ENCODE data around the gene CDC42EP3.

CDC42EP3 gene

GRCh38 chr2:37671009-37671815 is at the start of gene CDC42EP3:
Gene CDC42EP3, minus strand, starts transcription at chr2:37671642. Its CDS starts 25,055 bp downstream, at chr2:37646587.
- no peak for FAIRE-seq

DNA sequence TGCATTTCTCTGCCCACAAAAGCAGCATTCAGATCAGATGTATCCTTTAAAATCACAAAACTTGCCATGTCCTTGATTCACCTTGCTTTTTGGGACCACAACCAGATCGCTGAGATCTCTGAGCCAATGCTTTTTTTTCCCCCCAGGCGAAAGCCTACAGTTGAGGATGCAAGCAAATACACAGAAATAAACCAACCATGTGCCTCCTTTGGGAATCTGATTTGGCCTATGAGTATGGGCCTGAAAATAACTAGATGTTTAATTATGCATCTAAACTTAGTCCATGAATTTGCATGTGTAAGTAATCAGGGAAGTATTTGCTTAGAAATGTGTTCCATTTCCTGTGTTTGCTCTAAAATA is 49.7 kb upstream of the CDC42EP3 start:
- no peak for FAIRE-seq

DNA sequence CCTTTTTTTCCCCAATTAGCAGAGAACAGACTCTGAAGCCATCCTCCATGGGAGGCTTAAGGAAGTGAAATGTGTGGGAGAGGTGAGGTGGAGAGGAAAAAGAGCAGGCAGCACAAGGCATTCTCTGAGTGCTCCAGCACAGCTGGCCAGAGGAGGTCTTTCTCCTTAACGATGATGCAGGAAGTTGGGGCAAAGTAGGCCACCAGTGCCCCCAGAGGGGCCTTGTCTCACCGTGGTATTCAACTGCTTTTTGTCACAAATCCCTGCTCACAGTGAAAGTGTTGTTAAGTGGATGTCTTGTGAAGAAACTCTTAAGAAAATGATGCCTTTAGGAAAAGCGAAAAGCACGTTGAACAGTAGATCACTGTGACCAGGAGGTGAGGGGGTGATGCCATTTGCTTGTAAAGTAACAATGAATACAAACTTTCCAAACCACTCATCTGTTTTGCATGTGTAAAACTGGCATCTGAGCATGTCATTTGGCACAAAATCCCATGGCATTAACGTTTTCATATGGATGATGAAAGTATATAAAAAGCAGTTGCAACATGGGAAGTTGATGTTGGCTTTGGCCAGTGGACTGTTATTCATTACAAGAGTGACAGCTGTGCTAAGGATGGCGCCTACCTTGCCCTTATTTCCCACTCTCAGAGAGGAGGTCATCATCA is 49.2 kb upstream of the CDC42EP3 start:
- no peak for FAIRE-seq

DNA sequence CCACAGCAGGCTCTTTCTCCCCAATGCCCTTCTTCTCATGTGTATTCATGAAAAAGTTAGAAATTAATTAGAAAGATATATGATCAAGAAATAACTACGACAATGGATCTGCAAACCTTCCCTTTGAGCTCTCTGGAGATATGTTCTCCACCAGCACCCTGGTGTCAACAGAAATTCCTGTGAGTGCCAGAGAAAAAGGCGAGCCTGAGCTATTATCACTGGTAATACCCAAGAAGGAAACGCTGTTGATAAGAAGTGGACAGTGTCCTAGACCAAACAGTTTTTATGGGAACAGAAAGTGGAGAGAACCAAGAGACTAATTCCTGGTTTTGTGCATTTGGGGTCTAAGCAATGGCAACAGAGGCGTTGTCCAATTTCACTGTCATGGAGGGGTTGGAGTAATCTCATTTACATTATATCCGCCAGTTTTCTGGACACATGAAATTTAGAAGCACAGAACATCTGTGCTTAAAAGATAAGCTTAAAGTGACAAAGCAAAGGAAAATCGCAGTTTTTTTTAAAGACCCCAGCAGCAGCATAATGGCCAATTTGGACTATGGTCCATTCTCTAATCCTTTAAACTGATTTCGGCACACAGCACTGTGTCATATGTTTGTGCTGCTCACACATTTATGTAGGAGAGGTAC is 47.2 kb upstream of the CDC42EP3 start:
- no peak for FAIRE-seq

DNA sequence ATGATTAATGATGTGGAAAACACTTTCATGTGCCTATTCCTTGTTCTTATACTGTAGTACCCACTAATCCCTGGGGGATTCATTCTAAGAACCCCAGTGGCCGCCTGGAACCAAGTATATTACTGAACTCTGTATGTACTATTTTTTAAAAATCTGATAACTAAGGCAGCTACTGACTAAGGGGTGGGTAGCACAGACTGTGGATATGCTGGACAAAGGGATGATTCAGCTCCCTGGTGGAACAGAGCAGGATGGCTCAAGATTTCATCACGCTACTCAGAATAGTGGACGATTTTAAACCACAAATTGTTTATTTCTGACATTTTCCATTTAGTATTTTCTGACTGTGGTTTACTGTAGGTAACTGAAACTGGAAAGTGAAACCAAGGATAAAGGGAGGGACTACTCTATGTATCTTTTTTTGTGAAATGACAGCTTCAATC is 41.8 kb upstream of the CDC42EP3 start:
- FAIRE-seq, result no peak

- no peak for FAIRE-seq
Measured at GRCh38 chr2:37711831-37712230, 40.4 kb upstream of the CDC42EP3 start.

DNA sequence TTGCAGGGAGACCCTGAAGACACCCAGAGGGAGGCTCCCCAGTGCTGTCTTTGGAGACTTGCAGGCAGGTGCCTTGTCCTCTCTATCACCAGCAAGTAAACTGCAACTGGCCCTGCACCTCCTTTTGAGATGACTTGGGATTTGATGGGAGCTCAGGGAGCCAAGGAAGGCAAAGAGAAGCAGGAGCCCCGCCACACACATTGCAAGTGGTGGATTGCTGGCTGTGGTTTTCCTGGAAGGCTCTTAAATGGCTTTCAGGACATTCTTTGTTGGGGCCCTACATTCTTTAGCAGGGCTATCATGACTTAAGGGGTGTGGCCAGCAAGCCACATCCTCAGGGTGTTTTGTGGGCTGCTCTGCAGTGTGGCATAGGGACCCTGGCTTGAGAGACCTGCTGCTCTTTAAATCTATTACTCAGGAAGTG is 39.9 kb upstream of the CDC42EP3 start:
- FAIRE-seq, result no peak

GRCh38 chr2:37709111-37709510 is 37.7 kb upstream of the CDC42EP3 start:
- FAIRE-seq, result no peak

GRCh38 chr2:37708146-37708545 is 36.7 kb upstream of the CDC42EP3 start:
- no peak for FAIRE-seq

DNA sequence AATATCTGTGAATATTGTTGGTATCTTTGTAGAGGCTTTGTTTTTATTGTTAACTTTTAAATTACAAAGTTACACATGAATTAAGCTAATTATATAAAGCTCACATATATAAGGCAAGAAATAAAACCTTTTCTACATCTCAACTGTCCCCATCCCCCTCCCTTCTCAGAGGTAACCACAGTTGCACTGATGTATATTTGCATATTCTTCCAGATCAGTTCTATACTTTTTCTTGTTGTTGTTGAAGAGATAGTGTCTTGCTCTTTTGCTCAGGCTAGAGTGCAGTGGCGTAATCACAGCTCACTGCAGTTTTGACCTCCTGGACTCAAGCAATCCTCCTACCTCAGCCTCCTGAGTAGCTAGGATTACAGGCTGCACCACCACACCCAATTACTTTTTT is 36.0 kb upstream of the CDC42EP3 start:
- FAIRE-seq, result no peak

GRCh38 chr2:37706334-37707183 is 35.1 kb upstream of the CDC42EP3 start:
- no peak for FAIRE-seq

GRCh38 chr2:37705191-37705590 is 33.7 kb upstream of the CDC42EP3 start:
- no peak for FAIRE-seq

GRCh38 chr2:37698931-37699481 is 27.6 kb upstream of the CDC42EP3 start:
- FAIRE-seq, result no peak

- FAIRE-seq, result no peak
Measured at GRCh38 chr2:37695336-37695735, 23.9 kb upstream of the CDC42EP3 start.

- no peak for FAIRE-seq
Measured at GRCh38 chr2:37692711-37693110, 21.3 kb upstream of the CDC42EP3 start.

DNA sequence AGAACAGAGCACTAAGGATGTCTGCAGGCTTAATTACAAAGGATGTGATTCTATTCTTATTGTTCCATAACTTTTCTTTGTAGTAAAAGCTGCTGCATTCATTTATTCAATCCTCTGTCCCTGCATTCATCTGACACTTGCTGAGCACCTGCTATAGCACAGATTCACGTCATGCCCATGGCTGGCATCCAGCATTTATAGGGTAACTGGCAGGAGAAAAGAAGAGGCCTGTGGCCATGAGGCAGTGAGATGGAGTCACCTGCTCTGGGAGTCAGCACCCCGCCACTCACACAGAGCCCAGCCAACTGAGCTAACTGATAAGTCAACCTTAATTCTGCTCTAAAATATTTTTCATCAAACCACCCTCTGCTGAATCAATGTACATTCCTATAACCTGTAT is 18.3 kb upstream of the CDC42EP3 start:
- FAIRE-seq, result no peak

DNA sequence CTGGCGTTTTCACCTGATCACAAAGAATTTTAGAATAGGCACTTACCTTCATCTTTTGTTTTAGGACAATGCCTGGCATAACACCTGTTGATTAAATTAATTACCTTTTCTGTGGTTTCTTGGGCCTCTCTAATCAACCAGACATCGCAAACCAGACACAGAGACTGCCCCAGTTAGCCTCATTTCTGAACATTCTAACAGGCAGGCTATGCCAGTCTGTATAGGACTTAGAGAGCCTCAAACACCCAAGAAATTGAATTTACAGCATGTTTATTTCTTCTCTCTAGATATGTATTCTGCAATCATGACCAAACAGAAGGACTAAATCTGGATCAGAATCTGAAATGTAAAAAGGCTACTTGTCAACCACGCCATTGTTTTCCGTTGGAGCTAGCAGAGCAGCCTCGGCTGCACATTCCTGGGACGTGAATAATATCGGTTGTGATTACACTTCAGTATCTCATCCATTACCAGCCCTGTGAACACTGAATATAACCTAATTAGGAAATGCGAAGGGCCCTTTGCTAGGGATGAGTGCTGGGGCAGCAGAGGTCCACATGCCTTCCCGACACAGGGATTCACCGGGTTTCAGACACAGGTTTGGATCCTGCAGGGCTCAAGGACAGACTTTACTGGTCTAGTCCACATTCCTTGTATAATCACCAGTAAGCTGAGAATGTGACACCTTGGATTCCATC is 17.5 kb upstream of the CDC42EP3 start:
- no peak for FAIRE-seq

DNA sequence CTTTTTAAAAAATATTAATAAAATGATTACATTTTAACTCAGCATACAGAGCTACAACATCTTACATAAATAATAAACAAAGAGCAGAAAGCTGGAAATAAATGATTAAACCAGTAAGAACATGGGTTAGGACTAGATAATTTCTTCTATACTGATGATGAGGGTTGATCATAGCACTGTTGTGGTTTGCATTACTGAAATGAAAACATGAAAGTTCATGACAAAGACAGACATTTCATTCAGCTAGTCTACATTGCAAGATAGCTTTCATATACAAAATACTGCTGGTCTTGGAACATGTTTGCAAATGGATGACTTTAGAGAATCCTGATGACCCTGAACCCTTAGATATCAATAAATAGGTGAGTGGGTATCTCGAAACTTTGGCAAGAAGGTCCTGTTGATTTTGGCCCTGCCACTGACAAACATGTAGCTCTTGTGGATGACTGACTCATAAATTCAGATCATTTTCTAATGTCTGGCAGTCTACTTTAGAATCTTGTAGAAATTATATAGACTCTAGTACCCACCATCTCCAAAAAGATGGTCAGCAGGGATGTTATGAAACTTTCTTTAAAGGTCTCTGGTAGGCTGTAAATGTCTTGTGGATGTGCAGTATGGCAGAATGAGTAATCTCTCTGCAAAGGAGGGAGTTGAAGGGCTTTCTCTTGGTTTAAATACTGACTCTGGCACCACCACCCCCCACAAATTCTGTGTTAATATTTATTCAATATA is 15.5 kb upstream of the CDC42EP3 start:
- FAIRE-seq, result no peak

GRCh38 chr2:37684809-37685208 is 13.4 kb upstream of the CDC42EP3 start:
- FAIRE-seq, result no peak

- FAIRE-seq, result no peak
Measured at GRCh38 chr2:37683921-37684780, 12.7 kb upstream of the CDC42EP3 start.

Measured in islet of Langerhans (tissue), 1 donor.